MM.1S (cell line): ENCODE results near the gene RASGRP1.

Experiments used
- DNase-seq: peaks from one replicate; pipeline ENCODE4 v3.0.0-alpha.2; 2015
- H2AFZ ChIP-seq: fragments of 300-600 bp; sonication (generic); 2 replicates; pipeline ENCODE4 v1.6.0; 2016; ENCODE audit warnings: antibody characterized with exemption, low read length
- H3F3A ChIP-seq: fragments of 300-600 bp; sonication (generic); 2 replicates; pipeline ENCODE4 v1.6.1; 2016; ENCODE audit warnings: mild to moderate bottlenecking, antibody characterized with exemption, low read length, moderate library complexity, mixed read lengths; ENCODE audit not compliant: insufficient read depth
- H3K27ac ChIP-seq: fragments of 300-600 bp; sonication (generic); 2 replicates; pipeline ENCODE4 v1.5.1; 2016; ENCODE audit warnings: mild to moderate bottlenecking, low read length
- H3K27me3 ChIP-seq: fragments of 300-600 bp; sonication (generic); replicated peaks from 2 replicates; pipeline ENCODE4 v1.6.0; 2016; ENCODE audit warnings: low read length; ENCODE audit not compliant: insufficient read depth
- H3K36me3 ChIP-seq: fragments of 300-600 bp; sonication (generic); replicated peaks from 2 replicates; pipeline ENCODE4 v1.6.1; 2016; ENCODE audit warnings: mild to moderate bottlenecking, low read length, mixed read lengths; ENCODE audit not compliant: insufficient read depth
- H3K4me1 ChIP-seq: fragments of 300-600 bp; sonication (generic); 2 replicates; pipeline ENCODE4 v1.6.1; 2016; ENCODE audit warnings: low read length, mixed read lengths
- H3K4me2 ChIP-seq: fragments of 300-600 bp; sonication (generic); 2 replicates; pipeline ENCODE4 v1.6.0; 2016; ENCODE audit warnings: low read depth, low read length
- H3K4me3 ChIP-seq: fragments of 300-600 bp; sonication (generic); 2 replicates; pipeline ENCODE4 v1.5.1; 2016; ENCODE audit warnings: low read length, mixed read lengths
- H3K79me2 ChIP-seq: fragments of 300-600 bp; sonication (generic); 2 replicates; pipeline ENCODE4 v1.6.1; 2016; ENCODE audit warnings: mixed run types, low read length, mixed read lengths
- H3K9ac ChIP-seq: fragments of 300-600 bp; sonication (generic); 2 replicates; pipeline ENCODE4 v1.6.1; 2016; ENCODE audit warnings: low read length, mixed read lengths
- H3K9me2 ChIP-seq: fragments of 300-600 bp; sonication (generic); replicated peaks from 2 replicates; pipeline ENCODE4 v1.6.1; 2016; ENCODE audit warnings: mild to moderate bottlenecking, low read length, mixed read lengths; ENCODE audit not compliant: insufficient read depth
- H3K9me3 ChIP-seq: fragments of 300-600 bp; sonication (generic); replicated peaks from 2 replicates; pipeline ENCODE4 v1.6.1; 2016; ENCODE audit warnings: mild to moderate bottlenecking, low read length, mixed read lengths; ENCODE audit not compliant: insufficient read depth
- H4K20me1 ChIP-seq: fragments of 300-600 bp; sonication (generic); 2 replicates; pipeline ENCODE4 v1.6.1; 2016; ENCODE audit warnings: mild to moderate bottlenecking, low read length, moderate library complexity, mixed read lengths; ENCODE audit not compliant: insufficient read depth
- CTCF ChIP-seq: fragments of 300-600 bp; sonication (generic); IDR thresholded peaks from 2 replicates; pipeline ENCODE4 v1.5.1; 2016; ENCODE audit warnings: antibody characterized with exemption, low read length, mixed read lengths
- EZH2 ChIP-seq: fragments of 300-600 bp; sonication (generic); optimal IDR thresholded peaks from 2 replicates; pipeline ENCODE3; 2017; ENCODE audit warnings: low read depth, mild to moderate bottlenecking, antibody characterized with exemption, low read length, mixed read lengths
- EZH2phosphoT487 ChIP-seq: fragments of 300-600 bp; sonication (generic); IDR thresholded peaks from 2 replicates; pipeline ENCODE4 v1.6.1; 2018; ENCODE audit warnings: antibody characterized with exemption, low read length

The RASGRP1 gene

GRCh38 chr15:38475361-38475760, 89.3 kb downstream of the RASGRP1 start:
- H3K9ac ChIP-seq: no peak overlapping the region
- H3K27me3 ChIP-seq: no peaks in the 10 kb centered on the region
- no peaks in the 10 kb centered on the region for H3K4me1 ChIP-seq
- no peak for TF ChIP-seq CTCF
- no peak for TF ChIP-seq EZH2
- TF ChIP-seq EZH2phosphoT487: no peak
- no peaks in the 10 kb centered on the region for H3F3A ChIP-seq
- H4K20me1 ChIP-seq: no peaks in the 10 kb centered on the region
- H3K4me3 ChIP-seq: no peak overlapping the region
- H3K9me2 ChIP-seq: no peaks in the 10 kb centered on the region
- DNase-seq: no peak
- H3K9me3 ChIP-seq: no peaks in the 10 kb centered on the region
- H2AFZ ChIP-seq: no peak overlapping the region
- no peak overlapping the region for H3K27ac ChIP-seq
- H3K79me2 ChIP-seq: no peaks in the 10 kb centered on the region
- H3K4me2 ChIP-seq: no peak overlapping the region
- H3K36me3 ChIP-seq: 0 out of 2 replicates have a peak, but pooled peaks cover 10% of the 10 kb centered on the region

GRCh38 chr15:38474155-38474757, 90.4 kb downstream of the RASGRP1 start:
- Histone ChIP-seq H3K27me3 (no peaks in the 10 kb centered on the region), H3K36me3 (0 out of 2 replicates have a peak, but pooled peaks cover 10% of the 10 kb centered on the region), H3K79me2 (no peaks in the 10 kb centered on the region), H3K4me2 (no peak overlapping the region), H3K9me2 (no peaks in the 10 kb centered on the region), H3K4me3 (no peak overlapping the region), H3K4me1 (no peaks in the 10 kb centered on the region), H3K9ac (no peak overlapping the region), H3K27ac (no peak overlapping the region), H2AFZ (no peak overlapping the region), H4K20me1 (no peaks in the 10 kb centered on the region), H3K9me3 (no peaks in the 10 kb centered on the region), H3F3A (no peaks in the 10 kb centered on the region)
- peak; percentile 42 for DNase-seq
- TF ChIP-seq EZH2 (no peak), CTCF (peak; percentile 62)

DNA sequence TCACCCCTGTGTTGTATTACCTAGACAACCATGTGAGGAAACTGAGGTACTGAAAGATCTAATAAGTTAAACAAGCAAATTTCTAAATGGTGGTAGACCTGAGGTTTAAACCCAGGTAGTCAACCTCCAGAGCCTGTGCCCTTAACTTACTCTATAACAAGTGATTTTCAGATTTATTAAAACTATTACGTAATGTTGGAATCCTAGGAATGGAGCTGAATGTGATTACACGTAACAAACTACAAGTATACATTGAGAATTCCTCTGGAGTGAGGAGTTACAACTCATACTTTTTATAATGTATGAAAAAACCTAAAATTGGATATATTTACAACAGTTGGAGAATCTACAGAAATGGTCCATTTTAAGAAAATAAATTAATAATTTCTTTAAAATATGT, 92.6 kb downstream of the RASGRP1 start:
- H3K27ac ChIP-seq: no peak overlapping the region
- H3K9me3 ChIP-seq: no peaks in the 10 kb centered on the region
- no peak for TF ChIP-seq EZH2
- TF ChIP-seq EZH2phosphoT487: no peak
- no peak for TF ChIP-seq CTCF
- H3K79me2 ChIP-seq: no peaks in the 10 kb centered on the region
- H3K4me2 ChIP-seq: no peak overlapping the region
- DNase-seq: no peak
- H3K9me2 ChIP-seq: no peaks in the 10 kb centered on the region
- no peak overlapping the region for H2AFZ ChIP-seq
- no peaks in the 10 kb centered on the region for H3K27me3 ChIP-seq
- 0 out of 2 replicates have a peak, but pooled peaks cover 4% of the 10 kb centered on the region for H3K36me3 ChIP-seq
- no peaks in the 10 kb centered on the region for H3F3A ChIP-seq
- no peaks in the 10 kb centered on the region for H3K4me1 ChIP-seq
- no peak overlapping the region for H3K9ac ChIP-seq
- H3K4me3 ChIP-seq: no peak overlapping the region
- H4K20me1 ChIP-seq: no peaks in the 10 kb centered on the region
